DND-41 (cell line): Measurements from ENCODE around the gene MPHOSPH8.

Source experiments
- ATAC-seq: fragments of 200-7000 bp; cut with Tn5 transposase; 3 replicates; pipeline ENCODE4 v1.9.1; 2021; ENCODE audit warnings: low read depth; ENCODE audit not compliant: insufficient read depth
- DNase-seq: peaks from one replicate; pipeline ENCODE4 v3.0.0-alpha.2; 2020
- H2AFZ ChIP-seq: 2 replicates; pipeline ENCODE4 v1.6.0; 2012; ENCODE audit warnings: low read depth, low read length
- H3K27ac ChIP-seq: 2 replicates; pipeline ENCODE4 v1.5.1; 2012; ENCODE audit warnings: low read length, inconsistent platforms
- H3K27me3 ChIP-seq: fragments of 200-600 bp; sonication (generic); 2 replicates; pipeline ENCODE4 v1.6.0; 2012; ENCODE audit warnings: low read length, mild to moderate bottlenecking, inconsistent platforms; ENCODE audit not compliant: insufficient read depth, poor library complexity
- H3K36me3 ChIP-seq: 2 replicates; pipeline ENCODE4 v1.5.1; 2012; ENCODE audit warnings: low read length, inconsistent platforms; ENCODE audit not compliant: insufficient read depth
- H3K4me1 ChIP-seq: 2 replicates; pipeline ENCODE4 v1.5.1; 2012; ENCODE audit warnings: mild to moderate bottlenecking, low read length; ENCODE audit not compliant: insufficient read depth
- H3K4me2 ChIP-seq: 2 replicates; pipeline ENCODE4 v1.6.0; 2012; ENCODE audit warnings: mild to moderate bottlenecking, moderate library complexity, low read length, inconsistent platforms; ENCODE audit not compliant: insufficient read depth
- H3K4me3 ChIP-seq, 2 experiments: fragments of 200-600 bp in 1 of 2; shearing (Covaris generic) in 1 of 2; 2 replicates each; pipeline ENCODE4 v1.5.1; 2012 to 2016; ENCODE audit warnings: inconsistent platforms in 2 of 2, low read length in 2 of 2, mild to moderate bottlenecking in 2 of 2, low read depth in 1 of 2, moderate library complexity in 1 of 2
- H3K79me2 ChIP-seq: 2 replicates; pipeline ENCODE4 v1.6.0; 2012; ENCODE audit warnings: low read length, inconsistent platforms; ENCODE audit not compliant: insufficient read depth
- H3K9ac ChIP-seq: 2 replicates; pipeline ENCODE4 v1.6.0; 2012; ENCODE audit warnings: low read depth, mild to moderate bottlenecking, inconsistent platforms, low read length, moderate library complexity
- H3K9me3 ChIP-seq: 2 replicates; pipeline ENCODE4 v1.5.1; 2012; ENCODE audit warnings: low read length, moderate library complexity, mild to moderate bottlenecking, inconsistent platforms; ENCODE audit not compliant: insufficient read depth, severe bottlenecking
- H4K20me1 ChIP-seq: 2 replicates; pipeline ENCODE4 v1.6.0; 2012; ENCODE audit warnings: low read length; ENCODE audit not compliant: insufficient read depth
- CTCF ChIP-seq: IDR thresholded peaks from 2 replicates; pipeline ENCODE4 v1.5.1; 2012; ENCODE audit warnings: borderline replicate concordance, low read length, moderate library complexity, mild to moderate bottlenecking; ENCODE audit not compliant: poor library complexity, severe bottlenecking; ENCODE audit errors: extremely low read depth
- EZH2 ChIP-seq: IDR thresholded peaks from 3 replicates; pipeline ENCODE4 v1.6.1; 2012; ENCODE audit warnings: borderline replicate concordance, low read depth, mild to moderate bottlenecking, moderate library complexity, low read length, inconsistent platforms; ENCODE audit not compliant: severe bottlenecking

Gene MPHOSPH8

DNA sequence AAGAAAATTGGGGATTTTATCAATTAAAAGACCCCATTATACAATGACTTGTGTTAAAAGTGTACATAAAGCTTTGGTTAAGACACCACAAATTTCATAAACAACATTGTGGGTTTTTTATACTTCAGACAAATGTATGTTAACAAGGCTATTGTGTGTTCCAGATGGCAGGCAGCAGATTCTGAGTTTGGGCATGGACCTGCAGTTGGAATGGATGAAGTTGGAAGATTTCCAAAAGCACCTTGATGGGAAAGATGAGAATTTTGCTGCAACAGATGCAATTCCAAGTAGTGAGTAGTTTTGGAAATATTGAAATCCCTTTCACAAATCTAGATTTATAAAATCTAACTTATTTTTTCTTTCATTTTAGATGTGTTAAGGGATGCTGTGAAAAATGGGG is 25.4 kb downstream of the MPHOSPH8 start:
- no peaks in the 10 kb centered on the region for H3K4me1 ChIP-seq
- no peak overlapping the region for H3K4me3 ChIP-seq
- no peaks in the 10 kb centered on the region for H3K79me2 ChIP-seq
- H2AFZ ChIP-seq, result no peak overlapping the region
- no peak for TF ChIP-seq EZH2
- no peak for TF ChIP-seq CTCF
- H3K9ac ChIP-seq, result no peak overlapping the region
- no peak overlapping the region for H3K27ac ChIP-seq
- no peak overlapping the region for H3K4me2 ChIP-seq
- no peaks in the 10 kb centered on the region for H3K9me3 ChIP-seq
- DNase-seq, result no peak
- H4K20me1 ChIP-seq, result no peaks in the 10 kb centered on the region
- no peaks in the 10 kb centered on the region for H3K27me3 ChIP-seq
- ATAC-seq, result no peak
- peaks cover 53% of the 10 kb centered on the region for H3K36me3 ChIP-seq

DNA sequence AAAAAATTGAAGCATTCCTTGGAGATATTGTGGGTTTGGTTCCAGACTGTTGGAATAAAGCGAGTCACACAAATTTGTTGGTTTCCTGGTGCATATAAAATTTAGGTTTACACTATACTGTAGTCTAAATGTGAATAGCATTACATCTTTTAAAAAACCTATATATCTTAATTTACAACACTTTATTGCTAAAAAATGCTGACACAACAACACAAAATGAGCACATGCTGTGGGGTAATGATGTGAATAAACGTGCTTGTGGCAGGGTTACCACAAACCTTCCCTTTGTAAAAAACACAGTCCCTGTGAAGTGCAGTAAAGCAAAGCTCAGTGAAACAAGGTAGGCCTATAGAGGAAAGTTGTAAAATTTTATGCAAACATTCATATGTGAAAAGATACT is 27.7 kb downstream of the MPHOSPH8 start:
- H3K4me3 ChIP-seq, result no peak overlapping the region
- no peak overlapping the region for H3K4me2 ChIP-seq
- DNase-seq (no peak), ATAC-seq (no peak)
- H3K4me1 ChIP-seq, result no peaks in the 10 kb centered on the region
- no peaks in the 10 kb centered on the region for H3K9me3 ChIP-seq
- no peaks in the 10 kb centered on the region for H3K27me3 ChIP-seq
- no peak overlapping the region for H3K9ac ChIP-seq
- H4K20me1 ChIP-seq, result peaks cover 12% of the 10 kb centered on the region
- no peak overlapping the region for H2AFZ ChIP-seq
- H3K27ac ChIP-seq, result no peak overlapping the region
- TF ChIP-seq CTCF (no peak), EZH2 (no peak)
- H3K79me2 ChIP-seq, result no peaks in the 10 kb centered on the region
- peaks cover 68% of the 10 kb centered on the region for H3K36me3 ChIP-seq

DNA sequence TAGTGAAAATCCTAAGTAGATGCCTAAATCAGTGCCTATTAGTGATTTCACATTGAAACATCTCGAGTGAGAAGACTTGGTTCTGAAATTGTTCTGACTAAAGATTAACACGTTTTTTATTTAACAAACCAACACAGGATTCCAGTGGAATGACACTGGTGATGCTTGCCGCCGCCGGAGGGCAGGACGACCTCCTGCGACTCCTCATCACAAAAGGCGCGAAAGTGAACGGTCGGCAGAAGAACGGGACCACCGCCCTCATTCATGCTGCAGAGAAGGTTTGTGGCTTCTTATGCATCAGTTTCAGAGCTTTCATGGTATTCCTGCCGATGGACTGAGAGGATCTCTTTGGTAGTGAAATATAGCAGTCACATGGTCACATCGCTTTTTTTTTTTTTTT is 28.1 kb downstream of the MPHOSPH8 start:
- Histone ChIP-seq H3K9ac (no peak overlapping the region), H3K27ac (no peak overlapping the region), H3K4me2 (no peak overlapping the region), H3K79me2 (no peaks in the 10 kb centered on the region), H3K9me3 (no peaks in the 10 kb centered on the region), H4K20me1 (peaks cover 13% of the 10 kb centered on the region), H3K4me3 (no peak overlapping the region), H3K36me3 (peaks cover 72% of the 10 kb centered on the region), H2AFZ (no peak overlapping the region), H3K4me1 (no peaks in the 10 kb centered on the region), H3K27me3 (no peaks in the 10 kb centered on the region)
- no peak for ATAC-seq
- TF ChIP-seq EZH2 (no peak), CTCF (no peak)
- no peak for DNase-seq

GRCh38 chr13:19663416-19663979 is 30.0 kb downstream of the MPHOSPH8 start:
- no peaks in the 10 kb centered on the region for H3K79me2 ChIP-seq
- no peak overlapping the region for H3K9ac ChIP-seq
- TF ChIP-seq EZH2 (no peak), CTCF (no peak)
- no peak overlapping the region for H2AFZ ChIP-seq
- ATAC-seq (no peak), DNase-seq (no peak)
- H4K20me1 ChIP-seq, result peaks cover 13% of the 10 kb centered on the region
- H3K4me3 ChIP-seq, result no peak overlapping the region
- H3K36me3 ChIP-seq, result peaks cover 84% of the 10 kb centered on the region
- no peak overlapping the region for H3K4me2 ChIP-seq
- no peak overlapping the region for H3K27ac ChIP-seq
- no peaks in the 10 kb centered on the region for H3K9me3 ChIP-seq
- H3K27me3 ChIP-seq, result no peaks in the 10 kb centered on the region
- H3K4me1 ChIP-seq, result no peaks in the 10 kb centered on the region
